GM12874 (cell line): ENCODE results near the gene IMP3.
A peak's percentile ranks its signal among the peaks of the same experiment; 100 is the strongest.

ENCODE experiments used
- CTCF ChIP-seq: IDR thresholded peaks from 2 replicates; pipeline ENCODE4 v1.5.1; 2011; ENCODE audit warnings: low read depth, mild to moderate bottlenecking, control low read depth, low read length, moderate library complexity; ENCODE audit not compliant: insufficient read depth

Gene IMP3

GRCh38 chr15:75683646-75684312, 43.8 kb upstream of the IMP3 start:
- peak; percentile 89 for TF ChIP-seq CTCF

GRCh38 chr15:75682181-75683135, 42.4 kb upstream of the IMP3 start:
- TF ChIP-seq CTCF, result no peak

GRCh38 chr15:75680007-75680789, 40.2 kb upstream of the IMP3 start:
- TF ChIP-seq CTCF, result no peak

GRCh38 chr15:75677465-75678323, 37.7 kb upstream of the IMP3 start:
- no peak for TF ChIP-seq CTCF

- TF ChIP-seq CTCF, result no peak
Measured at GRCh38 chr15:75676688-75677464, 36.9 kb upstream of the IMP3 start.

GRCh38 chr15:75675579-75676404, 35.8 kb upstream of the IMP3 start:
- TF ChIP-seq CTCF, result no peak
